ENCODE results near the gene LRTM2.

GRCh38 chr12:1812650-1813302, 7.6 kb upstream of the LRTM2 start:
- TF ChIP-seq REST (IDR thresholded peaks at IDR 0.05; ENCODE audit: insufficient read depth in 1 of 2, low read depth in 2 of 2, low read length in 2 of 2) (0 out of 4 replicates have a peak, but pooled peaks of 1 of the 2 experiments have one; percentile 41), POLR2AphosphoS5 (IDR thresholded peaks at IDR 0.05; ENCODE audit: low read depth, low read length) (0 out of 2 replicates have a peak, but pooled peaks have one; percentile 31), SIN3A (IDR thresholded peaks at IDR 0.05; ENCODE audit: borderline replicate concordance, insufficient read depth, low read length) (0 out of 2 replicates have a peak, but pooled peaks have one; percentile 39)

Data from PFSK-1 (cell line).